Measurements from ENCODE around the gene CFAP20.
"Not testable (repeated sequence)": the region's sequence is repeated elsewhere in the genome, so short reads cannot be mapped to it uniquely, and the experiment has no call there.

Gene CFAP20

DNA sequence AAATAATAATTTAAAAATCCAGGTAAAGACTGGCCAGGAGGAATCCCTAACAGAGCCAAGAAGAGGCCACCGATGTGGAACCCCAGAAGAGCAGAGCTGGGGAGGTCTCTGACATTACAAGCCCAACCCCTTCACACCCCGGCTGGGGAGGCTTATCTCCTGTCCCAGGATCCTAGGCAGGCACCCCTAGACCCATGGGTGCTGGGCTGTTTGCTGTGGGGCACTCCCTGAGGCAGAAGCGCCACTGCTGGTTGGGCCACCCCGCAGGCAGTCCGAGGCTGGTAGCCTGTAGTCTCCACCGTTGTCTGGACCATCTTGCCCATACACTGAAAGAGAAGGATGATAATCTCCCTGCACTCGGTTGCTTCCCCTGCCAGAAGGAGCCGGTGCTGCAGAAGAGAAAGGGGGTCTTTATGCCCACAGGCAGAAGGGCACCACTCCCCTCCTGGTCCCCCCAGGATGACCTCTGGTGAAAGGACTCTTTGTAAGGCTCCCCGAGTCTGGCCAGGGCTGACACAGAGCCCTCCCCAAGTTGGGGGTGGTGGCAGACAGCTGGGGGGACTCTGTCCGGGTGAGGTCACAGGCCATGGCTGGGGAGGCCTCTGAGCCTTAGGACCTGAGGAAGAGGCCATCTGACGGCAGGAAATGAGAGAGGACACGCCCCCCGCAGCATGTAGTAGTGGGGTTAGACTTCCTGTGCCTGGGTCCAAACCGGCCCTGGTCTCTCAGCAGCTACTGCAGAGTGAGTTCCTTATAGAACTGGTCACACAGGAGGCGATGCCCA is 34.2 kb downstream of the CFAP20 start:
- H3K27ac ChIP-seq (ENCODE audit: low read length), result no peak overlapping the region

GRCh38 chr16:58094026-58094425 is 35.2 kb downstream of the CFAP20 start:
- no peaks in the 10 kb centered on the region for H3K4me1 ChIP-seq (ENCODE audit: control insufficient read depth in 1 of 2, insufficient read depth in 2 of 2, low read length in 2 of 2)
- peaks cover 5% of the 10 kb centered on the region for H3K27me3 ChIP-seq (ENCODE audit: low read depth, low read length)
- H3K27ac ChIP-seq (ENCODE audit: low read length), result no peak overlapping the region
- no peak overlapping the region for H3K4me3 ChIP-seq (ENCODE audit: low read depth in 1 of 2, low read length in 2 of 2)
- no peaks in the 10 kb centered on the region for H3K36me3 ChIP-seq (ENCODE audit: control insufficient read depth in 1 of 2, insufficient read depth in 2 of 2, low read length in 2 of 2)
- H3K9me3 ChIP-seq (ENCODE audit: control insufficient read depth in 1 of 2, low read length in 2 of 2), result no peaks in the 10 kb centered on the region

More for the DNA sequence above, 34.2 kb downstream of the CFAP20 start:
- H3K4me1 ChIP-seq (ENCODE audit: control insufficient read depth in 1 of 2, insufficient read depth in 2 of 2, low read length in 2 of 2), result no peaks in the 10 kb centered on the region
- no peak overlapping the region for H3K4me3 ChIP-seq (ENCODE audit: low read depth in 1 of 2, low read length in 2 of 2)
- H3K9me3 ChIP-seq (ENCODE audit: control insufficient read depth in 1 of 2, low read length in 2 of 2), result no peaks in the 10 kb centered on the region
- H3K27me3 ChIP-seq (ENCODE audit: low read depth, low read length), result peaks cover 5% of the 10 kb centered on the region
- no peaks in the 10 kb centered on the region for H3K36me3 ChIP-seq (ENCODE audit: control insufficient read depth in 1 of 2, insufficient read depth in 2 of 2, low read length in 2 of 2)

- not testable (repeated sequence) for H3K36me3 ChIP-seq (ENCODE audit: control insufficient read depth in 1 of 2, insufficient read depth in 2 of 2, low read length in 2 of 2); H3K27me3 ChIP-seq (ENCODE audit: low read depth, low read length); H3K4me1 ChIP-seq (ENCODE audit: control insufficient read depth in 1 of 2, insufficient read depth in 2 of 2, low read length in 2 of 2); H3K4me3 ChIP-seq (ENCODE audit: low read depth in 1 of 2, low read length in 2 of 2); H3K9me3 ChIP-seq (ENCODE audit: control insufficient read depth in 1 of 2, low read length in 2 of 2); H3K27ac ChIP-seq (ENCODE audit: low read length)
Measured at GRCh38 chr16:58090396-58090795, 38.8 kb downstream of the CFAP20 start.

DNA sequence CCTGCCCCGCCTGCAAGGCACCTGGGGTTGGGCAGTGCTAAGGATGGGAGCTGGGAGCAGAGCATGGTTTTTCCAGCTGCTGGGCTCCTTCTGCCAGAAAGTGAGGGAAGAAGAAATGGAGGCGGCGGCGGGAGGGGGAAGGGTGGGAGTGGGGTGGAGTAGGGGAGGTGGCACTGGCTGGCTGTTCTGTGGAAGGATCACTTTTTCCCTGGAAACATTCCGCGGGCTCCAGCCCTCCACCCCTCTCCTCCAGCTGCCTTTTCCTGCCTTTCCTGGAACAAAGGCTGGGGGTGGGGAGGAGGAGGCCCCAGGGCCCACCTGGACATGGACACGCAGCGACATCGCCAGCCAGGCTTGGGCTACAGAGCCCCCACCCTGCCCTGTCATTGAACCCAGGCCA is 41.1 kb downstream of the CFAP20 start:
- no peak overlapping the region for H3K4me3 ChIP-seq (ENCODE audit: low read depth in 1 of 2, low read length in 2 of 2)
- no peak overlapping the region for H3K27ac ChIP-seq (ENCODE audit: low read length)
- no peaks in the 10 kb centered on the region for H3K36me3 ChIP-seq (ENCODE audit: control insufficient read depth in 1 of 2, insufficient read depth in 2 of 2, low read length in 2 of 2)

GRCh38 chr16:58087209-58087913 is 41.8 kb downstream of the CFAP20 start:
- H3K4me3 ChIP-seq (ENCODE audit: low read depth in 1 of 2, low read length in 2 of 2), result no peak overlapping the region
- H3K4me1 ChIP-seq (ENCODE audit: control insufficient read depth in 1 of 2, insufficient read depth in 2 of 2, low read length in 2 of 2), result no peaks in the 10 kb centered on the region
- no peaks in the 10 kb centered on the region for H3K36me3 ChIP-seq (ENCODE audit: control insufficient read depth in 1 of 2, insufficient read depth in 2 of 2, low read length in 2 of 2)
- no peaks in the 10 kb centered on the region for H3K9me3 ChIP-seq (ENCODE audit: control insufficient read depth in 1 of 2, low read length in 2 of 2)
- H3K27ac ChIP-seq (ENCODE audit: low read length), result no peak overlapping the region
- no peaks in the 10 kb centered on the region for H3K27me3 ChIP-seq (ENCODE audit: low read depth, low read length)

More for the DNA sequence above, 41.1 kb downstream of the CFAP20 start:
- H3K4me1 ChIP-seq (ENCODE audit: control insufficient read depth in 1 of 2, insufficient read depth in 2 of 2, low read length in 2 of 2), result no peaks in the 10 kb centered on the region
- H3K9me3 ChIP-seq (ENCODE audit: control insufficient read depth in 1 of 2, low read length in 2 of 2), result no peaks in the 10 kb centered on the region
- no peaks in the 10 kb centered on the region for H3K27me3 ChIP-seq (ENCODE audit: low read depth, low read length)

DNA sequence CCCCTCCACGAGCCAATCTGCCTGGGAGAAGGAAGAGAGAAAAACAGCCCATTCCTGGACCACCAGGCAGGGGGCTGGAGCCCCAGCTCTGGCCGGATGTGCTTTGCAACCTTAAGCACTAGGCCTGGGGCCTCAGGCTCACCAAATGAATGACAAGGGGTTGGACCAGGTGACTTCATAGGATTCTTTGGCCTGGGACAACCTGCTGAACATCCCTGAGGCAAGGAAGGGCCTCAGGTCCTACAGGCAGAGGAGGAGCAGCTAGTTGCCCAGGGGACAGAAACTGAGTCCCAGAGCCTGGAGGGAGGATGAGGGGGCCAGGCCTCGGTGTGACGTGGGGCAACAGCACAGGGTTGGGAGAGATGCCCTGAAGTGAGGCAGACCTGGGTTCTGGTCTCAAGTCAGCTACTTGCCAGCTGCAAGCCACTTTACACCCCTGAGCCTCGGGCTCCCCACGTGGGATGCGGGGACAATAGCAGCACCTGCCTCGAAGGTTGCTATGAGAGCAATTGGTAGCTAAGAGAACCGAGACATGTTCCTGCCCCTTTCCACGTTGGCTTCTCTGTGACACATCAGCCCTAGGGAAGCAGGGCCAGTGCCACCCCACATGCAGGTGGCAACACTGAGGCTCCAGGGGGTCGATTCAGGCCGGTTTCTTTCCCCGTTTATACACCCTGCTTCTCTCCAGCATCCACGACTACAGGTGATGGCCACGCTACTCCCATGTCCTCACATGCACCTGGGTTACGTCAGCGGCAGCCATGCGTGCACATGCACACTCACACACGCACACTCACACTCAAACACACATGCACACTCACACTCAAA is 42.6 kb downstream of the CFAP20 start:
- Histone ChIP-seq H3K27me3 (ENCODE audit: low read depth, low read length) (no peaks in the 10 kb centered on the region), H3K4me1 (ENCODE audit: control insufficient read depth in 1 of 2, insufficient read depth in 2 of 2, low read length in 2 of 2) (no peaks in the 10 kb centered on the region), H3K27ac (ENCODE audit: low read length) (no peak overlapping the region), H3K9me3 (ENCODE audit: control insufficient read depth in 1 of 2, low read length in 2 of 2) (no peaks in the 10 kb centered on the region), H3K4me3 (ENCODE audit: low read depth in 1 of 2, low read length in 2 of 2) (no peak overlapping the region), H3K36me3 (ENCODE audit: control insufficient read depth in 1 of 2, insufficient read depth in 2 of 2, low read length in 2 of 2) (no peaks in the 10 kb centered on the region)

GRCh38 chr16:58085584-58086251 is 43.5 kb downstream of the CFAP20 start:
- Histone ChIP-seq H3K4me1 (ENCODE audit: control insufficient read depth in 1 of 2, insufficient read depth in 2 of 2, low read length in 2 of 2) (no peaks in the 10 kb centered on the region), H3K4me3 (ENCODE audit: low read depth in 1 of 2, low read length in 2 of 2) (no peak overlapping the region), H3K27me3 (ENCODE audit: low read depth, low read length) (no peaks in the 10 kb centered on the region), H3K36me3 (ENCODE audit: control insufficient read depth in 1 of 2, insufficient read depth in 2 of 2, low read length in 2 of 2) (no peaks in the 10 kb centered on the region), H3K27ac (ENCODE audit: low read length) (no peak overlapping the region), H3K9me3 (ENCODE audit: control insufficient read depth in 1 of 2, low read length in 2 of 2) (no peaks in the 10 kb centered on the region)

GRCh38 chr16:58085171-58085570 is 44.0 kb downstream of the CFAP20 start:
- Histone ChIP-seq H3K4me1 (ENCODE audit: control insufficient read depth in 1 of 2, insufficient read depth in 2 of 2, low read length in 2 of 2) (no peaks in the 10 kb centered on the region), H3K4me3 (ENCODE audit: low read depth in 1 of 2, low read length in 2 of 2) (no peak overlapping the region), H3K36me3 (ENCODE audit: control insufficient read depth in 1 of 2, insufficient read depth in 2 of 2, low read length in 2 of 2) (no peaks in the 10 kb centered on the region), H3K9me3 (ENCODE audit: control insufficient read depth in 1 of 2, low read length in 2 of 2) (no peaks in the 10 kb centered on the region), H3K27me3 (ENCODE audit: low read depth, low read length) (no peaks in the 10 kb centered on the region), H3K27ac (ENCODE audit: low read length) (no peak overlapping the region)

- H3K27ac ChIP-seq (ENCODE audit: low read length), result no peak overlapping the region
- H3K9me3 ChIP-seq (ENCODE audit: control insufficient read depth in 1 of 2, low read length in 2 of 2), result no peaks in the 10 kb centered on the region
- H3K36me3 ChIP-seq (ENCODE audit: control insufficient read depth in 1 of 2, insufficient read depth in 2 of 2, low read length in 2 of 2), result no peaks in the 10 kb centered on the region
- H3K4me3 ChIP-seq (ENCODE audit: low read depth in 1 of 2, low read length in 2 of 2), result no peak overlapping the region
- no peaks in the 10 kb centered on the region for H3K27me3 ChIP-seq (ENCODE audit: low read depth, low read length)
- no peaks in the 10 kb centered on the region for H3K4me1 ChIP-seq (ENCODE audit: control insufficient read depth in 1 of 2, insufficient read depth in 2 of 2, low read length in 2 of 2)
Measured at GRCh38 chr16:58084635-58085034, 44.5 kb downstream of the CFAP20 start.

DNA sequence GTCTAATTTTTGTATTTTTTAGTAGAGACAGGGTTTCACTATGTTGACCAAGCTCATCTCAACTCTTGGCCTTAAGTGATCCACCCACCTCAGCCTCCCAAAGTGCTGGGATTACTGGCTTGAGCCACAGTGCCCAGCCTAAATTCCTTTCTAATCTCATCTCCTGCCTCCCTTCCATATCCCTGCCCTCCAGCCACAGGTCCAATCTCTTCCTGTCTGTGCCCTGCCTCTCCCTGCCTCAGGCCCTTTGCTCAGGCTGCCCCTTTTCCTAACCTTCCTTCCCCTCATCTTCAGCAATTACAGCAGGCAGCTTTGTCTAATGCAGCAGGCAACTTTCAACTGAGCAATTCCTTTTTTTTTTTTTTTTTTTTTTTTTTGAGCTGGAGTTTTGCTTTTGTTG is 46.8 kb downstream of the CFAP20 start:
- H3K9me3 ChIP-seq (ENCODE audit: control insufficient read depth in 1 of 2, low read length in 2 of 2), result no peaks in the 10 kb centered on the region
- H3K27ac ChIP-seq (ENCODE audit: low read length), result no peak overlapping the region
- no peaks in the 10 kb centered on the region for H3K4me1 ChIP-seq (ENCODE audit: control insufficient read depth in 1 of 2, insufficient read depth in 2 of 2, low read length in 2 of 2)
- no peaks in the 10 kb centered on the region for H3K36me3 ChIP-seq (ENCODE audit: control insufficient read depth in 1 of 2, insufficient read depth in 2 of 2, low read length in 2 of 2)
- no peak overlapping the region for H3K4me3 ChIP-seq (ENCODE audit: low read depth in 1 of 2, low read length in 2 of 2)
- no peaks in the 10 kb centered on the region for H3K27me3 ChIP-seq (ENCODE audit: low read depth, low read length)

DNA sequence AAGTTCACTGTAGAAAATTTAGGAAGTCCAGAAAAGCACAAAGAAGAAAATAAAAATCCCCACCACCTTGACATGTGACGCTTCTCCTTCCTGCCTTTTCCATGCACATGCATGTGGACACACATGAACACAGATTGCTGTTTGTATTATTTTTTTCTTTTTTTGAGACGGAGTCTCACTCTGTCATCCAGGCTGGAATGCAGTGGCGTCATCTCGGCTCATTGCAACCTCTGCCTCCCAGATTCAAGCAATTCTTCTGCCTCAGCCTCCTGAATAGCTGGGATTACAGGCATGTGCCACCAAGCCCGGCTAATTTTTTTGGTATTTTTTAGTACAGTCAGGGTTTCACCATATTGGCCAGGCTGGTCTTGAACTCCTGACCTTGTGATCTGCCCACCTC is 48.5 kb downstream of the CFAP20 start:
- H3K4me1 ChIP-seq (ENCODE audit: control insufficient read depth in 1 of 2, insufficient read depth in 2 of 2, low read length in 2 of 2); H3K9me3 ChIP-seq (ENCODE audit: control insufficient read depth in 1 of 2, low read length in 2 of 2); H3K36me3 ChIP-seq (ENCODE audit: control insufficient read depth in 1 of 2, insufficient read depth in 2 of 2, low read length in 2 of 2); H3K4me3 ChIP-seq (ENCODE audit: low read depth in 1 of 2, low read length in 2 of 2); H3K27me3 ChIP-seq (ENCODE audit: low read depth, low read length); H3K27ac ChIP-seq (ENCODE audit: low read length): not testable (repeated sequence)

Data from muscle layer of duodenum (tissue), 2 donors.